Stimulated activated CD4-positive, alpha-beta T cell treated with anti-CD3 and anti-CD28 coated beads, TNF-alpha, amount 100 ng/mL, for 24 hours (primary cell): ENCODE data around the gene CFAP44.
"Not testable (repeated sequence)": the region's sequence is repeated elsewhere in the genome, so short reads cannot be mapped to it uniquely, and the experiment has no call there.

ENCODE experiments used
- DNase-seq, 3 experiments: peaks; one replicate each; pipeline ENCODE4 v3.0.0-alpha.2; 2020; ENCODE audit warnings: low read depth in 3 of 3

Gene CFAP44

GRCh38 chr3:113441051-113441770, at the start of gene CFAP44:
CFAP44 (minus strand) TSS chr3:113441493; CDS start chr3:113433664, 7,829 bp downstream.
- DNase-seq, result peak in 2 of 3 experiments; percentile 1 to 50

- DNase-seq, result no peak
Measured at GRCh38 chr3:113485161-113485609, 43.9 kb upstream of the CFAP44 start.

- DNase-seq, result no peak
Measured at GRCh38 chr3:113468539-113468938, 27.2 kb upstream of the CFAP44 start.

- DNase-seq, result no peak
Measured at GRCh38 chr3:113461488-113461887, 20.2 kb upstream of the CFAP44 start.

- not testable (repeated sequence) for DNase-seq
Measured at GRCh38 chr3:113458554-113458953, 17.3 kb upstream of the CFAP44 start.

- DNase-seq, result no peak
Measured at GRCh38 chr3:113455446-113455845, 14.2 kb upstream of the CFAP44 start.

- DNase-seq, result no peak
Measured at GRCh38 chr3:113454630-113455029, 13.3 kb upstream of the CFAP44 start.

- DNase-seq, result no peak
Measured at GRCh38 chr3:113454057-113454456, 12.8 kb upstream of the CFAP44 start.

GRCh38 chr3:113450911-113451310, 9.6 kb upstream of the CFAP44 start:
- no peak for DNase-seq

GRCh38 chr3:113439606-113440005, 1.7 kb downstream of the CFAP44 start:
- DNase-seq, result no peak

- DNase-seq, result no peak
Measured at GRCh38 chr3:113438224-113438623, 3.1 kb downstream of the CFAP44 start.

GRCh38 chr3:113437411-113437810, 3.9 kb downstream of the CFAP44 start:
- DNase-seq, result no peak

GRCh38 chr3:113436809-113437208, 4.5 kb downstream of the CFAP44 start:
- DNase-seq, result no peak

- DNase-seq, result no peak
Measured at GRCh38 chr3:113431811-113432210, 9.5 kb downstream of the CFAP44 start.

- no peak for DNase-seq
Measured at GRCh38 chr3:113428581-113428980, 12.7 kb downstream of the CFAP44 start.

- DNase-seq, result no peak
Measured at GRCh38 chr3:113423699-113424098, 17.6 kb downstream of the CFAP44 start.

GRCh38 chr3:113421082-113421481, 20.2 kb downstream of the CFAP44 start:
- DNase-seq, result no peak

GRCh38 chr3:113409676-113410075, 31.6 kb downstream of the CFAP44 start:
- DNase-seq, result no peak

- no peak for DNase-seq
Measured at GRCh38 chr3:113405180-113405579, 36.1 kb downstream of the CFAP44 start.

GRCh38 chr3:113404637-113405036, 36.7 kb downstream of the CFAP44 start:
- no peak for DNase-seq
